Measurements from ENCODE around the gene VTN. TPM values are rescaled to one million over a fixed set of nuclear protein-coding genes. Genes with fewer than 3 reads are reported as not detected.

Gene VTN
- total RNA-seq, 1 donor from 2014 or later: 424 TPM

- no peak for DNase-seq (ENCODE audit: low spot score)
These were observed 25.9 kb upstream of the VTN start for GRCh38 chr17:28395968-28396367.

GRCh38 chr17:28395426-28395825 lies 25.3 kb upstream of the VTN start:
- no peak for DNase-seq (ENCODE audit: low spot score)

- no peak for DNase-seq (ENCODE audit: low spot score)
These were observed 24.4 kb upstream of the VTN start for GRCh38 chr17:28394337-28395116.

GRCh38 chr17:28392491-28392890 lies 22.4 kb upstream of the VTN start:
- no peak for DNase-seq (ENCODE audit: low spot score)

- no peak for DNase-seq (ENCODE audit: low spot score)
These were observed 21.3 kb upstream of the VTN start for GRCh38 chr17:28391401-28391800.

- no peak for DNase-seq (ENCODE audit: low spot score)
These were observed 20.9 kb upstream of the VTN start for GRCh38 chr17:28390984-28391383.

- DNase-seq (ENCODE audit: low spot score): no peak
These were observed 20.5 kb upstream of the VTN start for GRCh38 chr17:28390563-28390962.

GRCh38 chr17:28390141-28390540 lies 20.0 kb upstream of the VTN start:
- no peak for DNase-seq (ENCODE audit: low spot score)

- DNase-seq (ENCODE audit: low spot score): no peak
These were observed 18.0 kb upstream of the VTN start for GRCh38 chr17:28388106-28388505.

- no peak for DNase-seq (ENCODE audit: low spot score)
These were observed 16.3 kb upstream of the VTN start for GRCh38 chr17:28386391-28386790.

- no peak for DNase-seq (ENCODE audit: low spot score)
These were observed 15.3 kb upstream of the VTN start for GRCh38 chr17:28385406-28385805.

GRCh38 chr17:28385037-28385400 lies 14.9 kb upstream of the VTN start:
- DNase-seq (ENCODE audit: low spot score): no peak

- DNase-seq (ENCODE audit: low spot score): peak; percentile 75
These were observed 14.4 kb upstream of the VTN start for GRCh38 chr17:28384281-28385036.

- DNase-seq (ENCODE audit: low spot score): peak; percentile 33
These were observed 11.2 kb upstream of the VTN start for GRCh38 chr17:28381141-28381825.

- DNase-seq (ENCODE audit: low spot score): peak; percentile 62
These were observed 10.0 kb upstream of the VTN start for GRCh38 chr17:28379814-28380801.

GRCh38 chr17:28372945-28373274 lies 2.8 kb upstream of the VTN start:
- no peak for DNase-seq (ENCODE audit: low spot score)

GRCh38 chr17:28372203-28372944 lies 2.3 kb upstream of the VTN start:
- no peak for DNase-seq (ENCODE audit: low spot score)

GRCh38 chr17:28371245-28372202 lies 1.4 kb upstream of the VTN start, which contains the start of gene SARM1:
SARM1 (plus strand) TSS chr17:28371694; CDS start chr17:28372033, 339 bp downstream.
- DNase-seq (ENCODE audit: low spot score): peak; percentile 82

- DNase-seq (ENCODE audit: low spot score): no peak
These were observed 617 bp upstream of the VTN start for GRCh38 chr17:28370744-28371103.

- peak; percentile 28 for DNase-seq (ENCODE audit: low spot score)
These were observed 448 bp downstream of the VTN start for GRCh38 chr17:28369684-28370034.

All from mucosa of gallbladder (tissue), 1 donor.